ENCODE measurements around the gene CIB2. TPM values are rescaled to one million over a fixed set of nuclear protein-coding genes. Genes with fewer than 3 reads are reported as not detected.

CIB2 gene
- total RNA-seq, 1 donor from 2014 or later = 6.7 TPM

GRCh38 chr15:78167227-78167888, 36.1 kb upstream of the CIB2 start:
- Histone ChIP-seq H3K36me3 (peaks cover 79 to 99% of the 10 kb centered on the region in 2 donors), H3K4me1 (no peaks in the 10 kb centered on the region), H3K4me3 (no peak overlapping the region), H3K27me3 (no peaks in the 10 kb centered on the region), H3K27ac (no peak overlapping the region), H3K9me3 (no peaks in the 10 kb centered on the region)
- intact Hi-C loops (cut with DNase I) = no loop called here
- TF ChIP-seq, protein P1, sequence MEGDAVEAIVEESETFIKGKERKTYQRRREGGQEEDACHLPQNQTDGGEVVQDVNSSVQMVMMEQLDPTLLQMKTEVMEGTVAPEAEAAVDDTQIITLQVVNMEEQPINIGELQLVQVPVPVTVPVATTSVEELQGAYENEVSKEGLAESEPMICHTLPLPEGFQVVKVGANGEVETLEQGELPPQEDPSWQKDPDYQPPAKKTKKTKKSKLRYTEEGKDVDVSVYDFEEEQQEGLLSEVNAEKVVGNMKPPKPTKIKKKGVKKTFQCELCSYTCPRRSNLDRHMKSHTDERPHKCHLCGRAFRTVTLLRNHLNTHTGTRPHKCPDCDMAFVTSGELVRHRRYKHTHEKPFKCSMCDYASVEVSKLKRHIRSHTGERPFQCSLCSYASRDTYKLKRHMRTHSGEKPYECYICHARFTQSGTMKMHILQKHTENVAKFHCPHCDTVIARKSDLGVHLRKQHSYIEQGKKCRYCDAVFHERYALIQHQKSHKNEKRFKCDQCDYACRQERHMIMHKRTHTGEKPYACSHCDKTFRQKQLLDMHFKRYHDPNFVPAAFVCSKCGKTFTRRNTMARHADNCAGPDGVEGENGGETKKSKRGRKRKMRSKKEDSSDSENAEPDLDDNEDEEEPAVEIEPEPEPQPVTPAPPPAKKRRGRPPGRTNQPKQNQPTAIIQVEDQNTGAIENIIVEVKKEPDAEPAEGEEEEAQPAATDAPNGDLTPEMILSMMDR (IDR thresholded peaks at IDR 0.05) = no peak
- no peak for DNase-seq (ENCODE audit: low spot score in 2 of 2)

GRCh38 chr15:78164010-78164409, 32.8 kb upstream of the CIB2 start:
- Histone ChIP-seq H3K27ac (no peak overlapping the region), H3K4me3 (no peak overlapping the region), H3K36me3 (peaks cover 77 to 94% of the 10 kb centered on the region in 2 donors), H3K4me1 (no peaks in the 10 kb centered on the region), H3K27me3 (no peaks in the 10 kb centered on the region), H3K9me3 (no peaks in the 10 kb centered on the region)
- intact Hi-C loops (cut with DNase I) = no loop called here
- TF ChIP-seq, protein P1 (IDR thresholded peaks at IDR 0.05) = no peak
- DNase-seq (ENCODE audit: low spot score in 2 of 2) = no peak

- Histone ChIP-seq H3K27ac (no peak overlapping the region), H3K36me3 (peaks cover 68 to 81% of the 10 kb centered on the region in 2 donors), H3K4me3 (no peak overlapping the region), H3K27me3 (no peaks in the 10 kb centered on the region), H3K9me3 (no peaks in the 10 kb centered on the region), H3K4me1 (no peaks in the 10 kb centered on the region)
- TF ChIP-seq, protein P1 (IDR thresholded peaks at IDR 0.05) = no peak
- no peak for DNase-seq (ENCODE audit: low spot score in 2 of 2)
- intact Hi-C loops (cut with DNase I) = no loop called here
Measured at GRCh38 chr15:78162038-78162437, 30.8 kb upstream of the CIB2 start.

DNA sequence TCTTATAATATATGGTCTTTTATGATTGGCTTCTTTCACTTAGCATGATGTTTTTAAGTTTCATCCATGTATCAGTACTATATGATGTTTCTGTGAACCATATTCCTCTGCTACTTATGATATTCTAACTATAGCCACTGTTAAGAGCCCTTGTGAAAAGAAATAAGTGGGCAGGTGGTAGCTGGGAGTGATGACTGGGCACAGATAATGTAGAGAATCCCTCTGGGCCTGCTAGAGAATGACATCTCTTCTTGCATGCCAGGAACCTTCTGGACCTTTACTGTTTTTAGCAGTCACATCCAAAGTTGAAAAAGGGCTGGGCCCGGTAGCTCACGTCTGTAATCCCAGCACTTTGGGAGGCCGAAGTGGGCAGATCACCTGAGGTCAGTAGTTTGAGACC, 28.1 kb upstream of the CIB2 start:
- peaks cover 42 to 54% of the 10 kb centered on the region in 2 donors for H3K36me3 ChIP-seq
- no peaks in the 10 kb centered on the region for H3K9me3 ChIP-seq
- no peak overlapping the region for H3K27ac ChIP-seq
- TF ChIP-seq, protein P1 (IDR thresholded peaks at IDR 0.05) = no peak
- intact Hi-C loops (cut with DNase I) = no loop called here
- H3K4me1 ChIP-seq = peaks cover 4 to 23% of the 10 kb centered on the region in 2 donors
- H3K4me3 ChIP-seq = no peak overlapping the region
- no peak for DNase-seq (ENCODE audit: low spot score in 2 of 2)
- H3K27me3 ChIP-seq = no peaks in the 10 kb centered on the region

- peaks cover 4 to 25% of the 10 kb centered on the region in 2 donors for H3K4me1 ChIP-seq
- intact Hi-C loops (cut with DNase I) = no loop called here
- DNase-seq (ENCODE audit: low spot score in 2 of 2) = no peak
- H3K27me3 ChIP-seq = no peaks in the 10 kb centered on the region
- H3K4me3 ChIP-seq = no peak overlapping the region
- no peaks in the 10 kb centered on the region for H3K9me3 ChIP-seq
- peaks cover 34% of the 10 kb centered on the region in 2 donors for H3K36me3 ChIP-seq
- TF ChIP-seq, protein P1 (IDR thresholded peaks at IDR 0.05) = no peak
- H3K27ac ChIP-seq = no peak overlapping the region
Measured at GRCh38 chr15:78157203-78157602, 26.0 kb upstream of the CIB2 start.
